GM19193 (cell line): ENCODE results near the gene ITGA5.

Source experiments
- POLR2A ChIP-seq: IDR thresholded peaks from 4 replicates; pipeline ENCODE4 v1.6.1; 2011; ENCODE audit not compliant: insufficient read depth, insufficient read length; ENCODE audit errors: extremely low read depth

The ITGA5 gene

GRCh38 chr12:54386403-54387113 lies 32.5 kb downstream of the ITGA5 start:
- no peak for TF ChIP-seq POLR2A

- no peak for TF ChIP-seq POLR2A
Observed at GRCh38 chr12:54385251-54385914, 33.7 kb downstream of the ITGA5 start.

- no peak for TF ChIP-seq POLR2A
Observed at GRCh38 chr12:54384591-54385041, 34.5 kb downstream of the ITGA5 start, which contains the start of gene ZNF385A. Gene ZNF385A, minus strand, starts transcription at chr12:54384733. Its CDS starts 219 bp downstream, at chr12:54384514.

- no peak for TF ChIP-seq POLR2A
Observed at GRCh38 chr12:54383041-54383609, 35.9 kb downstream of the ITGA5 start.

- no peak for TF ChIP-seq POLR2A
Observed at GRCh38 chr12:54381136-54381535, 37.9 kb downstream of the ITGA5 start.

- TF ChIP-seq POLR2A, result no peak
Observed at GRCh38 chr12:54379398-54380201, 39.5 kb downstream of the ITGA5 start.

- no peak for TF ChIP-seq POLR2A
Observed at GRCh38 chr12:54378796-54379397, 40.2 kb downstream of the ITGA5 start.

- TF ChIP-seq POLR2A, result no peak
Observed at GRCh38 chr12:54377797-54378515, 41.1 kb downstream of the ITGA5 start.

- TF ChIP-seq POLR2A, result no peak
Observed at GRCh38 chr12:54377007-54377406, 42.1 kb downstream of the ITGA5 start.

GRCh38 chr12:54376596-54376995 lies 42.5 kb downstream of the ITGA5 start:
- no peak for TF ChIP-seq POLR2A

- TF ChIP-seq POLR2A, result no peak
Observed at GRCh38 chr12:54375259-54375579, 43.8 kb downstream of the ITGA5 start.

GRCh38 chr12:54374562-54375258 lies 44.4 kb downstream of the ITGA5 start:
- no peak for TF ChIP-seq POLR2A
